A549 (cell line): ENCODE data around the gene PSMD5.

ENCODE experiments used
- BHLHE40 ChIP-seq: IDR thresholded peaks from 2 replicates; pipeline ENCODE4 v1.6.1; 2012; ENCODE audit warnings: low read depth, low read length, inconsistent platforms
- HDAC2 ChIP-seq: fragments of 200-600 bp; sonication (generic); IDR thresholded peaks from 2 replicates; pipeline ENCODE4 v1.6.1; 2016
- NPAS2 ChIP-seq: fragments of 250-450 bp; sonication (Bioruptor Pico); IDR thresholded peaks from 2 replicates; pipeline ENCODE4 v1.8.0; 2022; ENCODE audit warnings: mild to moderate bottlenecking, moderate library complexity, borderline replicate concordance
- POLR2A ChIP-seq: IDR thresholded peaks from 2 replicates; pipeline ENCODE4 v1.6.1; 2012; ENCODE audit warnings: mild to moderate bottlenecking, low read length
- TF ChIP-seq, protein P1 (sequence below): fragments of >200 bp; sonication (Bioruptor Twin); formaldehyde crosslinking; IDR thresholded peaks from 3 replicates; pipeline ENCODE4 v1.5.1; 2016
- TF ChIP-seq, protein P2 (sequence below): IDR thresholded peaks from 2 replicates; pipeline ENCODE4 v1.6.1; 2012
- TF ChIP-seq, protein P3 (sequence below): fragments of 200-600 bp; sonication (generic); IDR thresholded peaks from 2 replicates; pipeline ENCODE4 v1.6.1; 2016; ENCODE audit warnings: antibody characterized with exemption, mild to moderate bottlenecking, moderate library complexity

DNA sequence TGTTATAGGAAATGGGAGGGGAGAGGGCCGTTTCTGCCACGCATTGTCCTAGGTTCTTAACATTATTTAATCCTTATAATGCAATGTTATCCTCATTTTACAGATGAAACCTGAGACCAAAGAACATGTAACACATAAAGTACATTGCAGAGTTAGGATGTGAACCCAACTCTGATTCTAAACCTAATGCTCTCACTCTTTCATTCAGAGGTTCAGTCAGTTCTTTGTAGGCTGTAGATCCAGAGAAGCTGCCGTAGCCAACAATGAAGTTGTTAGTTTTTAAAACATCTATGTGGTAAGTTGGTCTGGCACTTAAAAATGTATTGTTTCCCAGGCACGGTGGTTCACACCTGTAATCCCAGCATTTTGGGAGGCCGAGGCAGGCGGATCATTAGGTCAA is 10.5 kb upstream of the PSMD5 start:
- TF ChIP-seq, protein P1, sequence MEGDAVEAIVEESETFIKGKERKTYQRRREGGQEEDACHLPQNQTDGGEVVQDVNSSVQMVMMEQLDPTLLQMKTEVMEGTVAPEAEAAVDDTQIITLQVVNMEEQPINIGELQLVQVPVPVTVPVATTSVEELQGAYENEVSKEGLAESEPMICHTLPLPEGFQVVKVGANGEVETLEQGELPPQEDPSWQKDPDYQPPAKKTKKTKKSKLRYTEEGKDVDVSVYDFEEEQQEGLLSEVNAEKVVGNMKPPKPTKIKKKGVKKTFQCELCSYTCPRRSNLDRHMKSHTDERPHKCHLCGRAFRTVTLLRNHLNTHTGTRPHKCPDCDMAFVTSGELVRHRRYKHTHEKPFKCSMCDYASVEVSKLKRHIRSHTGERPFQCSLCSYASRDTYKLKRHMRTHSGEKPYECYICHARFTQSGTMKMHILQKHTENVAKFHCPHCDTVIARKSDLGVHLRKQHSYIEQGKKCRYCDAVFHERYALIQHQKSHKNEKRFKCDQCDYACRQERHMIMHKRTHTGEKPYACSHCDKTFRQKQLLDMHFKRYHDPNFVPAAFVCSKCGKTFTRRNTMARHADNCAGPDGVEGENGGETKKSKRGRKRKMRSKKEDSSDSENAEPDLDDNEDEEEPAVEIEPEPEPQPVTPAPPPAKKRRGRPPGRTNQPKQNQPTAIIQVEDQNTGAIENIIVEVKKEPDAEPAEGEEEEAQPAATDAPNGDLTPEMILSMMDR = no peak
- TF ChIP-seq, protein P2, sequence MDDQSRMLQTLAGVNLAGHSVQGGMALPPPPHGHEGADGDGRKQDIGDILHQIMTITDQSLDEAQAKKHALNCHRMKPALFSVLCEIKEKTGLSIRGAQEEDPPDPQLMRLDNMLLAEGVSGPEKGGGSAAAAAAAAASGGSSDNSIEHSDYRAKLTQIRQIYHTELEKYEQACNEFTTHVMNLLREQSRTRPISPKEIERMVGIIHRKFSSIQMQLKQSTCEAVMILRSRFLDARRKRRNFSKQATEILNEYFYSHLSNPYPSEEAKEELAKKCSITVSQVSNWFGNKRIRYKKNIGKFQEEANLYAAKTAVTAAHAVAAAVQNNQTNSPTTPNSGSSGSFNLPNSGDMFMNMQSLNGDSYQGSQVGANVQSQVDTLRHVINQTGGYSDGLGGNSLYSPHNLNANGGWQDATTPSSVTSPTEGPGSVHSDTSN = no peak
- TF ChIP-seq HDAC2 (no peak), POLR2A (no peak), BHLHE40 (no peak), NPAS2 (no peak)
- TF ChIP-seq, protein P3, sequence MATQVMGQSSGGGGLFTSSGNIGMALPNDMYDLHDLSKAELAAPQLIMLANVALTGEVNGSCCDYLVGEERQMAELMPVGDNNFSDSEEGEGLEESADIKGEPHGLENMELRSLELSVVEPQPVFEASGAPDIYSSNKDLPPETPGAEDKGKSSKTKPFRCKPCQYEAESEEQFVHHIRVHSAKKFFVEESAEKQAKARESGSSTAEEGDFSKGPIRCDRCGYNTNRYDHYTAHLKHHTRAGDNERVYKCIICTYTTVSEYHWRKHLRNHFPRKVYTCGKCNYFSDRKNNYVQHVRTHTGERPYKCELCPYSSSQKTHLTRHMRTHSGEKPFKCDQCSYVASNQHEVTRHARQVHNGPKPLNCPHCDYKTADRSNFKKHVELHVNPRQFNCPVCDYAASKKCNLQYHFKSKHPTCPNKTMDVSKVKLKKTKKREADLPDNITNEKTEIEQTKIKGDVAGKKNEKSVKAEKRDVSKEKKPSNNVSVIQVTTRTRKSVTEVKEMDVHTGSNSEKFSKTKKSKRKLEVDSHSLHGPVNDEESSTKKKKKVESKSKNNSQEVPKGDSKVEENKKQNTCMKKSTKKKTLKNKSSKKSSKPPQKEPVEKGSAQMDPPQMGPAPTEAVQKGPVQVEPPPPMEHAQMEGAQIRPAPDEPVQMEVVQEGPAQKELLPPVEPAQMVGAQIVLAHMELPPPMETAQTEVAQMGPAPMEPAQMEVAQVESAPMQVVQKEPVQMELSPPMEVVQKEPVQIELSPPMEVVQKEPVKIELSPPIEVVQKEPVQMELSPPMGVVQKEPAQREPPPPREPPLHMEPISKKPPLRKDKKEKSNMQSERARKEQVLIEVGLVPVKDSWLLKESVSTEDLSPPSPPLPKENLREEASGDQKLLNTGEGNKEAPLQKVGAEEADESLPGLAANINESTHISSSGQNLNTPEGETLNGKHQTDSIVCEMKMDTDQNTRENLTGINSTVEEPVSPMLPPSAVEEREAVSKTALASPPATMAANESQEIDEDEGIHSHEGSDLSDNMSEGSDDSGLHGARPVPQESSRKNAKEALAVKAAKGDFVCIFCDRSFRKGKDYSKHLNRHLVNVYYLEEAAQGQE = no peak
